Measurements from ENCODE around the gene KNG1.
"Not testable (repeated sequence)": the region's sequence is repeated elsewhere in the genome, so short reads cannot be mapped to it uniquely, and the experiment has no call there.

Gene KNG1

DNA sequence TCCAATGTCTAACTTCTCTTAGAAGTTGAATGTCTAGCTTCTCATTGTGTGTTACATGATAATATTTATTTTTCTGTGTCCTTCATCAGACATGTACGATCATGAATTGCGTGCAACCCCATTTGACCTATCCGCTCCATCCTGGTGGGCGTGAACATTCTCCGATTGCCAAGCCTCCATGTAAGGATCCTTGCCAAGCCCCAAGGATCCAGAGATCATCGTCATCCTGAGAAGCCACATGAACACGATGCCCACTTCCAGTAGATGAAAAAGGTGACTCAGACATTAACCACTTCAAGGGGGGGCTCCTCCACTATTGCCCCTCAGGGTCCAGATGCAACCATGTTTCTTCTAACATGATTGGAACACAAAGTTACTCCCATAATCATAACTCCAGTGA is 25.5 kb upstream of the KNG1 start:
- no peak overlapping the region for H3K4me3 ChIP-seq (ENCODE audit: low read depth, low read length)
- peaks cover 10% of the 10 kb centered on the region for H3K27me3 ChIP-seq
- TF ChIP-seq, protein P1, sequence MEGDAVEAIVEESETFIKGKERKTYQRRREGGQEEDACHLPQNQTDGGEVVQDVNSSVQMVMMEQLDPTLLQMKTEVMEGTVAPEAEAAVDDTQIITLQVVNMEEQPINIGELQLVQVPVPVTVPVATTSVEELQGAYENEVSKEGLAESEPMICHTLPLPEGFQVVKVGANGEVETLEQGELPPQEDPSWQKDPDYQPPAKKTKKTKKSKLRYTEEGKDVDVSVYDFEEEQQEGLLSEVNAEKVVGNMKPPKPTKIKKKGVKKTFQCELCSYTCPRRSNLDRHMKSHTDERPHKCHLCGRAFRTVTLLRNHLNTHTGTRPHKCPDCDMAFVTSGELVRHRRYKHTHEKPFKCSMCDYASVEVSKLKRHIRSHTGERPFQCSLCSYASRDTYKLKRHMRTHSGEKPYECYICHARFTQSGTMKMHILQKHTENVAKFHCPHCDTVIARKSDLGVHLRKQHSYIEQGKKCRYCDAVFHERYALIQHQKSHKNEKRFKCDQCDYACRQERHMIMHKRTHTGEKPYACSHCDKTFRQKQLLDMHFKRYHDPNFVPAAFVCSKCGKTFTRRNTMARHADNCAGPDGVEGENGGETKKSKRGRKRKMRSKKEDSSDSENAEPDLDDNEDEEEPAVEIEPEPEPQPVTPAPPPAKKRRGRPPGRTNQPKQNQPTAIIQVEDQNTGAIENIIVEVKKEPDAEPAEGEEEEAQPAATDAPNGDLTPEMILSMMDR (IDR thresholded peaks at IDR 0.05; ENCODE audit: low read depth, low read length): no peak
- DNase-seq: no peak
- no peaks in the 10 kb centered on the region for H3K9me3 ChIP-seq
- no peaks in the 10 kb centered on the region for H3K36me3 ChIP-seq
- H3K4me1 ChIP-seq: no peaks in the 10 kb centered on the region

DNA sequence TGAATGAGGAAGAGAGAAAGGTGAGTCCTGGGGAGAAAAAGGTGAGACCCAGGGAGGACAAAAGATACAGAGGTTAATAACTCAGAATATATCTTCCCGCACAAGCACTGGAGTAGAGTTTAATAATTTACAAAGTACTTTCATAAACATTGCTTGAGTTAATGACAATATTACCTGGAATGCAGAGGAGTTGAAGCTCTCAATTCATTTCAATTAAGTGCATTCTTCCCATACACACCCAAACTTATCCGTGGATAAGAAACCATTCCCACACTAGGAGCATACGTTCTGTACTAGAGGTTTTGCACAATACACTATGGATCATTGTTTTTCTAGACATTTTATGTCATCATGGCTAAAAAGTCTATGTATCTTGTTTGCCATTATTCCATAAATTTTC is 23.3 kb upstream of the KNG1 start:
- TF ChIP-seq, protein P1 (IDR thresholded peaks at IDR 0.05; ENCODE audit: low read depth, low read length): no peak
- Histone ChIP-seq H3K9me3 (no peaks in the 10 kb centered on the region), H3K4me3 (ENCODE audit: low read depth, low read length) (no peak overlapping the region), H3K4me1 (no peaks in the 10 kb centered on the region), H3K36me3 (no peaks in the 10 kb centered on the region), H3K27me3 (peaks cover 9% of the 10 kb centered on the region)
- no peak for DNase-seq

DNA sequence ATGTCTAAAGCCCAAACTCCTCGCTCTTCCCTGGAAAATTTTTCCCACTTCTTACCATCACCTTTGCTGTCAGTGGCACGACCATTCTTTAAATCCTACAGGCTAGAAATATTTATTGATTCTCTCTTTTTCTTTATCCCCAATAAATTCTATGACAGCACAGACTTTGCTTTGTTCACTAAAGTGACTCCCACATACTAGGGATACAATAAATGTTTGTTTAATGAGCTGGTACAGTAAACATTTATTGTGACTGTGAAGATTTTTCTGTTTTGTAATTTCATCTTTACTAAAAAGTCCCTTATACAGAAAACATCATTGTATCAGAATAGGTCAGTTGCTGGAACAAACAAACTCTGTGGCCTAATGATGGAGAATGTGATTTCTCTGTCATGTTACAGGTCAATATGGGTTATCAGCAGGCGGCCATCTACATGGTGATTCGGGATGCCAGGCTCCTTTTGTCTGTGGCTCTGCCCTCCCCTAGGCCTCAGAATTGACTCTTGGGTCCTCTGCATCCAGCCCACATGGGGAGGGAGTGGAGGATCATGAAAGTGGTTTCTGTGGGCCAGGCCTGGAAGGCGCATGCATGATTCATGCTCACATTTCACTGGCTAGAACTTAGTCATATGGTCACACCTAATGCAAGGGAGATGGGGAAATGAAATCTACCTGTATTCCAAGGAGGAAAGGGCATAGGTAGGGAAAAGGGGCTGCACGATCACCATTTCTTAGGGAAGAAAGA is 22.7 kb upstream of the KNG1 start:
- DNase-seq: no peak
- no peak overlapping the region for H3K4me3 ChIP-seq (ENCODE audit: low read depth, low read length)
- TF ChIP-seq, protein P1 (IDR thresholded peaks at IDR 0.05; ENCODE audit: low read depth, low read length): no peak
- no peaks in the 10 kb centered on the region for H3K4me1 ChIP-seq
- H3K9me3 ChIP-seq: no peaks in the 10 kb centered on the region
- no peaks in the 10 kb centered on the region for H3K36me3 ChIP-seq
- H3K27me3 ChIP-seq: peaks cover 10% of the 10 kb centered on the region

DNA sequence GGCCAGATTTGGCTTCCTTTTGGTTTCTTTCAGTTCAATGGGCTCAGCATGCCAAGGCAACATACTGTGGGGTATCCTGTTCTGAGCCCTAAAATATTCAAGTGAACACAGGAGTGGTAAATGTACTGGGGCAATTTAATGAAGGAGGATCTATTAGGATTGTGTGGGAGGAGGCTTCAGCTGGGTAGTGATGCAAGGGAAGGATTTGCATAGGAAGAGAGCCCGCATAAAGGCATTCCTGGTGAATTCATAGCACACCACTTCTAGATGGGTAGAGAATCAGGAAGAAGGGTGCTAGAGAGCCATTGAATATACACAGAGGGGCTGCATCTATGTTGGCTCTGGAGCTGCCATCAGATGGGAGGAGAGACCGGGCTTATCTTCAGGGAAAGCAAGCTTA is 20.6 kb upstream of the KNG1 start:
- no peaks in the 10 kb centered on the region for H3K36me3 ChIP-seq
- peaks cover 13% of the 10 kb centered on the region for H3K27me3 ChIP-seq
- H3K9me3 ChIP-seq: no peaks in the 10 kb centered on the region
- no peaks in the 10 kb centered on the region for H3K4me1 ChIP-seq
- DNase-seq: no peak
- no peak overlapping the region for H3K4me3 ChIP-seq (ENCODE audit: low read depth, low read length)
- TF ChIP-seq, protein P1 (IDR thresholded peaks at IDR 0.05; ENCODE audit: low read depth, low read length): no peak

DNA sequence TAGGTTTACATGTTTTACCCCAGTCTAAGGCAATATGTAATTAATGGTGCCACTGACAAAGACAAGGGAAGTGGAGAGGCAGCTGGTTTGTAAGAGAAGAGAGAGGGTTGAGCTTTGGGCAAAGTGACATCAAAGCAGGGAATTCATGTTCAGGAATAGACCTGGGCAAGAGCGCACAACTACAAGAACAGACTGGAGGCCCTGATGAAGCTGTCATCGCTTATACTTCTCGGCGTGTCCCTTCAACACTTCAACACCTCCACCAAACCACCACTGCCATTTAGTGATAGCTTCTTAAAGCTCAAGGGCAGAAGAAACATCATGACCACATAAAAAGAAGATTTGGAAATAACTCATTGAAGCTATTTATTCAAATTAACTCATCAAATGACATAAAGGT is 19.6 kb upstream of the KNG1 start:
- no peak for DNase-seq
- Histone ChIP-seq H3K9me3 (no peaks in the 10 kb centered on the region), H3K27me3 (peaks cover 14% of the 10 kb centered on the region), H3K36me3 (no peaks in the 10 kb centered on the region), H3K4me1 (no peaks in the 10 kb centered on the region), H3K4me3 (ENCODE audit: low read depth, low read length) (no peak overlapping the region)
- TF ChIP-seq, protein P1 (IDR thresholded peaks at IDR 0.05; ENCODE audit: low read depth, low read length): no peak

DNA sequence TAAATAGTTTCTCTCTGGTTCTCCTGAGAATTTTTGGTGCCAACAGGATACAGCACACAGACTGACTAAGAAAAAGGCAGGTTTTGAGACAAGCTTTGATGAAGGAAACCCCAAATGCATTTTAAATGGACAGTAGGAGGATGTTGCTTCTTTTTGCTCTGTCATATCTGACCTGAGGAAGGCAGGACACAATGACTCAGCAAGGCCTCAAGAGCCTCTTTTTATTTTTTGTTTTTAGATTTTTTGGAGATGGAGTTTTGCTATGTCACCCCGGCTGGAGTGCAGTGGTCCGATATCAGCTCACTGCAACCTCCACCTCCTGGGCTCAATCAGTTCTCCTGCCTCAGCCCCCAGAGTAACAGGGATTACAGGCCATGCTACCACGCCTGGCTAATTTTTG is 16.9 kb upstream of the KNG1 start:
- DNase-seq: no peak
- no peaks in the 10 kb centered on the region for H3K36me3 ChIP-seq
- no peaks in the 10 kb centered on the region for H3K9me3 ChIP-seq
- no peak overlapping the region for H3K4me3 ChIP-seq (ENCODE audit: low read depth, low read length)
- H3K27me3 ChIP-seq: peaks cover 18% of the 10 kb centered on the region
- TF ChIP-seq, protein P1 (IDR thresholded peaks at IDR 0.05; ENCODE audit: low read depth, low read length): no peak
- no peaks in the 10 kb centered on the region for H3K4me1 ChIP-seq

DNA sequence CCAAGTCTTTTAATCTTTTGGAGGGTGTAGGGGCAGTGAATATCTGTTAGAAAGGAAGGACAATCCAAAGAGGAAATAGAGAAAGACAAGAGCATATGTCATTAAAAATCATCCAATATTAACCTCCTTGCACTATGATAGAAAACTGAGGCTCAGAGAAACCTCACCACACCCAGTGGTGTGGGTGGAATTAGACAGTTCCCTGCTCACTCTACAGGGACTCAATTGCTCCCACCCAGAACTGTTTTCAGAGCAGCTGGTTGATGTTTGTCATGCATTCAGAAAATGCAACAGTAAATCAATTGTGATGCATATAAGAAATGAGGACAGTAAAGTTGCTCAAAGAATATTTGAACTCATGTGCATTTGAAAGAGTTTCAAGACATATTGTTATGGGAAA is 14.7 kb upstream of the KNG1 start:
- not testable (repeated sequence) for H3K36me3 ChIP-seq; DNase-seq; H3K9me3 ChIP-seq; H3K4me1 ChIP-seq; H3K4me3 ChIP-seq (ENCODE audit: low read depth, low read length)
- peaks cover 16% of the 10 kb centered on the region for H3K27me3 ChIP-seq
